Naive thymus-derived CD4-positive, alpha-beta T cell (primary cell): ENCODE measurements around the gene GRM7. TPM values are rescaled to one million over a fixed set of nuclear protein-coding genes. Genes with fewer than 3 reads are reported as not detected.

Experiments
- ATAC-seq: fragments of 150-1000 bp; cut with Tn5 transposase; 2 replicates; pipeline ENCODE4 v1.10.0; 2021; ENCODE audit warnings: mild to moderate bottlenecking, moderate library complexity
- CTCF ChIA-PET: fragments of 350-600 bp; sonication (Branson Sonifier 250); formaldehyde crosslinking; loops from one replicate; lab custom pipeline; 2021; ENCODE audit warnings: antibody characterized with exemption; lab: Charles Lee
- POLR2A ChIA-PET: fragments of 350-600 bp; sonication (Branson Sonifier 250); formaldehyde crosslinking; loops from one replicate; lab custom pipeline; 2021; ENCODE audit warnings: antibody characterized with exemption, inconsistent platforms; lab: Charles Lee
- DNase-seq, 9 donors: peaks; one replicate each; pipeline versions ENCODE4 v3.0.0 to v3.0.0-alpha.2; 2020 to 2022; ENCODE audit warnings: mixed read lengths in 1 of 9
- H3K27ac ChIP-seq: one replicate; pipeline ENCODE4 v1.7.0; 2013; ENCODE audit warnings: mild to moderate bottlenecking, low read depth, low read length, moderate library complexity
- H3K27me3 ChIP-seq, 2 donors: one replicate each; pipeline ENCODE4 v1.7.0; 2013; ENCODE audit warnings: low read length in 2 of 2, mild to moderate bottlenecking in 2 of 2, moderate library complexity in 2 of 2; ENCODE audit not compliant: control insufficient read depth in 2 of 2, insufficient read depth in 2 of 2
- H3K36me3 ChIP-seq, 3 experiments: 1 replicate in 2 of 3; 2 replicates in 1 of 3; pipeline ENCODE4 v1.7.0; 2013; ENCODE audit warnings: low read length in 3 of 3, mild to moderate bottlenecking in 3 of 3, moderate library complexity in 1 of 3; ENCODE audit not compliant: insufficient read depth in 3 of 3, control insufficient read depth in 2 of 3
- H3K4me1 ChIP-seq, 2 donors: one replicate each; pipeline ENCODE4 v1.7.0; 2013; ENCODE audit warnings: low read length in 2 of 2, mild to moderate bottlenecking in 2 of 2, moderate library complexity in 1 of 2; ENCODE audit not compliant: control insufficient read depth in 2 of 2, insufficient read depth in 2 of 2
- H3K4me3 ChIP-seq: 2 replicates; pipeline ENCODE4 v1.7.0; 2013; ENCODE audit warnings: mild to moderate bottlenecking, low read length
- H3K9me3 ChIP-seq, 3 experiments: 1 replicate in 2 of 3; 2 replicates in 1 of 3; pipeline ENCODE4 v1.7.0; 2013; ENCODE audit warnings: low read length in 3 of 3; ENCODE audit not compliant: control insufficient read depth in 2 of 3
- H3K27ac Mint-ChIP-seq, 9 donors: one replicate each; pipeline ENCODE4 v1.8.0; 2020 to 2022; ENCODE audit warnings: mixed read lengths in 9 of 9, mild to moderate bottlenecking in 8 of 9, moderate library complexity in 5 of 9, inconsistent platforms in 2 of 9
- H3K27me3 Mint-ChIP-seq, 5 donors: one replicate each; pipeline ENCODE4 v1.8.0; 2021 to 2022; ENCODE audit warnings: mixed read lengths in 5 of 5, mild to moderate bottlenecking in 1 of 5
- H3K36me3 Mint-ChIP-seq, 5 donors: one replicate each; pipeline ENCODE4 v1.8.0; 2020 to 2022; ENCODE audit warnings: mixed read lengths in 5 of 5, mild to moderate bottlenecking in 3 of 5, inconsistent platforms in 1 of 5
- H3K4me1 Mint-ChIP-seq, 7 donors: one replicate each; pipeline ENCODE4 v1.8.0; 2020 to 2022; ENCODE audit warnings: mixed read lengths in 7 of 7, mild to moderate bottlenecking in 3 of 7, inconsistent platforms in 1 of 7
- H3K4me3 Mint-ChIP-seq, 10 donors: one replicate each; pipeline ENCODE4 v1.8.0; 2020 to 2022; ENCODE audit warnings: mild to moderate bottlenecking in 10 of 10, mixed read lengths in 10 of 10, moderate library complexity in 6 of 10, inconsistent platforms in 2 of 10
- H3K9me3 Mint-ChIP-seq, 11 donors: one replicate each; pipeline ENCODE4 v1.8.0; 2020 to 2022; ENCODE audit warnings: mixed read lengths in 11 of 11, mild to moderate bottlenecking in 4 of 11, inconsistent platforms in 1 of 11, moderate library complexity in 1 of 11
- intact Hi-C, 2 donors: fragments of 100-400 bp; cut with micrococcal nuclease; formaldehyde crosslinking; loops; one replicate each; pipeline ENCODE4 v1.15.1; 2023
- polyA plus RNA-seq, 2 donors: library from polyadenylated mRNA; unstranded; fragments of 300-500 nt; fragmentation: Illumina TruSeq; gene quantifications; one replicate each; pipeline ENCODE4 v1.2.3, GENCODE V29; 2021
- total RNA-seq, 6 experiments: library from RNA in 5 of 6; stranded (reverse) in 5 of 6; gene quantifications; 1 replicate in 5 of 6; 2 replicates in 1 of 6; pipeline ENCODE4 v1.2.3 and lab custom pipeline; 2021 to 2026

The GRM7 gene
- total and polyA plus RNA-seq, 7 experiments from 2014 or later = not detected

DNA sequence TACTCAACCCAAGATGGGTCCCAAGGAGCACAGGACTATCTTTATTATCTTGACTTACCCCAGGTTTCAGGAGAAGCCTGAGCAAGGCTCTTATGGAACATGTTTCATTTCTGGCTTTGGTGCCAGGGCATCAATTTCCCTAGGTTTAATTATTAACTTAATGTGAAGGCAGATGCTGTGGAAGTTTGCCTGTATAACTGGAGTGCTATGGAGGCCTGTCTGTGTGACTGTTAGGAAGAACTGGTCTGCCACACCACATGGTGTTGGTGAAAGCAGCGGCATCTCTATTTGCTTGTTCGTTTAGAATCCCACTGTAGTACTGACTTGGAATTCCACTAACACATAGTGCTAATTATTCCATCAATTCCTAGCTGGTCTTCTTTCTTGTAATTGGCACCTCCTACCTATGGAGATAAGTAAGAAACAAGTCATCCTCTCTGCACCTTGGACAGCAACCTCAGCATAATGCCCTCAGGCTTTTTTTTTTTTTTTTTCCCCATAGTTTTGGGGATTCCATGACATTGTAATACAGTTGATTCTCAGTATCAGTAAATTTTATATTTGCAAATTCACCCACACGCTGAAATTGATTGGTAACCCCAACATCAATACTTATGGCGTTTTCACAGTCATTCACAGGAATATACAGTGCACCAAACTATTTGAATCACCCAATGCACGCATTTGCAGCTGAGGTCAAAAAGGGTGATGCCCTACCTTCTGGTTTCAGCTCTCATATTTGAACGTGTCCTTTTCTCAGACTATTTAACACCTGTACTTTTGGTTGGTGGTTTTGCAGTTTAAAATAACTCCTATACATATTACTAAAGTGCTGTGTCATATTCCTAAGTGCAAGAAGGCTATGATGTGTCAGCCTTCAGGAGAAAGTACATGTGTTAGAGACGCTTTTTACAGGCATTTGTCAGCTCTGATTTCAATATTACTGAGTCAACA is 867.9 kb downstream of the GRM7 start:
- CTCF ChIA-PET = no interaction called here
- Mint-ChIP-seq H3K9me3 (peaks cover 0 to 2% (median 0%) of the 10 kb centered on the region in 11 donors), H3K27ac (no peak overlapping the region), H3K36me3 (no peaks in the 10 kb centered on the region), H3K4me3 (no peak overlapping the region), H3K27me3 (no peaks in the 10 kb centered on the region), H3K4me1 (no peaks in the 10 kb centered on the region)
- no peaks in the 10 kb centered on the region for H3K36me3 ChIP-seq
- DNase-seq (no peak), ATAC-seq (no peak)
- POLR2A ChIA-PET = no interaction called here
- no peak overlapping the region for H3K27ac ChIP-seq
- no peaks in the 10 kb centered on the region for H3K9me3 ChIP-seq
- no peaks in the 10 kb centered on the region for H3K4me1 ChIP-seq
- H3K4me3 ChIP-seq = no peak overlapping the region
- intact Hi-C loops = no loop called here
- no peaks in the 10 kb centered on the region for H3K27me3 ChIP-seq

DNA sequence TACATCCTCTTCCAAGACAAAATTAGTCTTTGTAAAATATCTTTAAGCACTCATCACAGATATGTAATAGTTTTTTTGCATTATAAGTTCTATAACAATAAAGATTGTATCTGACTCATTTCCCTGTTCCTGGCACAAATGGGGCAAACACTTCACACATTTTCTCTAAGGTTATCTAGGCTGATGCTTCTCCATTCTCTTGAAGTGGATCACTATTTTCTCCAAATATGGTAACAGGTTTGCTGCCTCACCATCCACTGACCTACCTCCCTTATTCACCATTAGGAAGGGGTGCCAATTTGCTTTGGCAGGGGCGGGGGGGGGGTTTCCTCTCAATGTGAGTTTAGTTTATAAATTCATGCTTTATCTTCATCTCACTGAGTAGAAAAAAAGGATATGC is 873.0 kb downstream of the GRM7 start:
- no peaks in the 10 kb centered on the region for H3K36me3 ChIP-seq
- H3K27me3 Mint-ChIP-seq = no peaks in the 10 kb centered on the region
- ChIA-PET POLR2A (no interaction called here), CTCF (no interaction called here)
- no peak overlapping the region for H3K27ac Mint-ChIP-seq
- H3K4me1 ChIP-seq = no peaks in the 10 kb centered on the region
- intact Hi-C loops = no loop called here
- peaks cover 0 to 5% (median 0%) of the 10 kb centered on the region in 11 donors for H3K9me3 Mint-ChIP-seq
- no peak overlapping the region for H3K4me3 Mint-ChIP-seq
- peaks cover 0 to 4% (median 0%) of the 10 kb centered on the region in 7 donors for H3K4me1 Mint-ChIP-seq
- no peak for ATAC-seq
- H3K27me3 ChIP-seq = no peaks in the 10 kb centered on the region
- H3K27ac ChIP-seq = no peak overlapping the region
- no peak overlapping the region for H3K4me3 ChIP-seq
- H3K36me3 Mint-ChIP-seq = no peaks in the 10 kb centered on the region
- no peaks in the 10 kb centered on the region for H3K9me3 ChIP-seq
- DNase-seq = no peak

DNA sequence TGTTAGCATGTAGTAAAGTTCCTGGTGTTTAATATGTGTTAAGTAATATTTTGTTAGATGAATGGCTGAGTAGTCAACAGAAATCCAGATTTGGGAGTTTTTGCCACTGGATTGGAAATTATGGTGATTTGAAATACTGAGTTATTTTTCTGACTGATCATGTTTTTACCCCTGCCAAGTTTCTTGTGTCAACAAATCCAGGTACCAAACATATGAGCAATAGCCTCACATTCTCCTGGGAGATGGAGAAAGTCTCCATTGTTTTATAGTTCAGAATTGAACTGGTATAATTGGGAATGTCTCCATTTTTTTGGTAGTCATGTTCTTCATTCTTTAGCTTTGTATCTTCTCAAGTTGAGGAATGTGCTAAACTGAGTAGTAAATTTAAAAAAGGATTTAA is 873.5 kb downstream of the GRM7 start:
- Mint-ChIP-seq H3K4me3 (no peak overlapping the region), H3K27me3 (no peaks in the 10 kb centered on the region), H3K27ac (no peak overlapping the region), H3K36me3 (no peaks in the 10 kb centered on the region), H3K9me3 (peaks cover 0 to 5% (median 0%) of the 10 kb centered on the region in 11 donors), H3K4me1 (peaks cover 0 to 4% (median 0%) of the 10 kb centered on the region in 7 donors)
- CTCF ChIA-PET = no interaction called here
- Histone ChIP-seq H3K27me3 (no peaks in the 10 kb centered on the region), H3K4me1 (no peaks in the 10 kb centered on the region), H3K9me3 (no peaks in the 10 kb centered on the region), H3K27ac (no peak overlapping the region), H3K36me3 (no peaks in the 10 kb centered on the region), H3K4me3 (no peak overlapping the region)
- intact Hi-C loops = no loop called here
- ATAC-seq (no peak), DNase-seq (no peak)
- POLR2A ChIA-PET = no interaction called here

- Mint-ChIP-seq H3K36me3 (no peaks in the 10 kb centered on the region), H3K27me3 (no peaks in the 10 kb centered on the region), H3K4me3 (no peak overlapping the region), H3K4me1 (peaks cover 0 to 4% (median 0%) of the 10 kb centered on the region in 7 donors), H3K27ac (no peak overlapping the region), H3K9me3 (peaks cover 0 to 5% (median 0%) of the 10 kb centered on the region in 11 donors)
- H3K27me3 ChIP-seq = no peaks in the 10 kb centered on the region
- intact Hi-C loops = no loop called here
- H3K9me3 ChIP-seq = no peaks in the 10 kb centered on the region
- H3K4me3 ChIP-seq = no peak overlapping the region
- no peaks in the 10 kb centered on the region for H3K36me3 ChIP-seq
- ChIA-PET POLR2A (no interaction called here), CTCF (interaction anchor here (0.5 kb wide), 1 partner anchor 356 kb away, joined by 3 read pairs; no protein-coding TSS in a partner anchor)
- ATAC-seq = no peak
- no peak for DNase-seq
- H3K27ac ChIP-seq = no peak overlapping the region
- H3K4me1 ChIP-seq = no peaks in the 10 kb centered on the region
Observed at GRCh38 chr3:7737263-7737662, 876.3 kb downstream of the GRM7 start.

DNA sequence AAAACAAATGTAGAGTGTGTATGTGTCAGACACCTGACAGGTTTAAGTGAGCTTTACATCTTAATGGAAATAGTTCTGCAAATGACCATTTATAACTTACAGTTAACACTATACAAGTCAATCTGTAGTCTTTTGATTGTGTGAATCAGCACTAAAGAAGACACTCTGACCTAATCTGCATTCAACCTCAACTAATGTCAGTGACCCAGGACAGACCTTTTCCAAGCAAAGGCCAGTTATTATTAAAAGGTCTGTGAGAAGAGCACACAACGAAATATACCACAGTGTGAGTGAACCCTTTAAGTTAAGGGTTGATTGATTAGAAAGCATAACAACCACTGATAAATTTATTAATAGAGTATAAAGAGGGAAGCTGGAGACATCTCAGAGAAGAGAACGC is 878.8 kb downstream of the GRM7 start:
- Mint-ChIP-seq H3K27ac (no peak overlapping the region), H3K4me1 (peaks cover 0 to 4% (median 0%) of the 10 kb centered on the region in 7 donors), H3K27me3 (no peaks in the 10 kb centered on the region), H3K36me3 (no peaks in the 10 kb centered on the region), H3K4me3 (no peak overlapping the region), H3K9me3 (peaks cover 0 to 5% (median 0%) of the 10 kb centered on the region in 11 donors)
- Histone ChIP-seq H3K27me3 (no peaks in the 10 kb centered on the region), H3K4me1 (no peaks in the 10 kb centered on the region), H3K4me3 (no peak overlapping the region), H3K27ac (no peak overlapping the region), H3K36me3 (no peaks in the 10 kb centered on the region), H3K9me3 (no peaks in the 10 kb centered on the region)
- POLR2A ChIA-PET = no interaction called here
- no peak for DNase-seq
- CTCF ChIA-PET = no interaction called here
- intact Hi-C loops = no loop called here
- ATAC-seq = no peak

DNA sequence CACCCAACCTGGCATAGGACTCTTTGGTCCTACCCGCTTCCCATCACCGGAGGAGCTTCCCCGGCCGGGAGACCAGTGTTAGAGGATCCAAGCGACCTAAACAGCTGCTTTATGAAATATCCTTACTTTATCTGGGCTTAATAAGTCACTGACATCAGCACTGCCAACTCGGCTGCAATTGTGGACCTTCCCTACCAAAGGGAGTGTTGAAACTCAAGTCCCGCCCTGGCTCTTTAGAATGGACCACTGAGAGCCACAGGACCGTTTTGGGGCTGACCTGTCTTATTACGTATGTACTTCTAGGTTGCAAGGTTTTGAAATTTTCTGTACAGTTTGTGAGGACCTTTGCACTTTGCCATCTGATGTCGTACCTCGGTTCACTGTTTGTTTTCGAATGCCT is 879.5 kb downstream of the GRM7 start:
- CTCF ChIA-PET = no interaction called here
- no peak overlapping the region for H3K4me3 ChIP-seq
- H3K27ac Mint-ChIP-seq = no peak overlapping the region
- H3K4me3 Mint-ChIP-seq = no peak overlapping the region
- H3K27me3 Mint-ChIP-seq = no peaks in the 10 kb centered on the region
- H3K9me3 Mint-ChIP-seq = peaks cover 0 to 5% (median 0%) of the 10 kb centered on the region in 11 donors
- no peak overlapping the region for H3K27ac ChIP-seq
- H3K4me1 Mint-ChIP-seq = no peaks in the 10 kb centered on the region
- DNase-seq (no peak), ATAC-seq (no peak)
- POLR2A ChIA-PET = no interaction called here
- intact Hi-C loops = no loop called here
- no peaks in the 10 kb centered on the region for H3K27me3 ChIP-seq
- H3K4me1 ChIP-seq = no peaks in the 10 kb centered on the region
- H3K36me3 ChIP-seq = no peaks in the 10 kb centered on the region
- no peaks in the 10 kb centered on the region for H3K36me3 Mint-ChIP-seq
- no peaks in the 10 kb centered on the region for H3K9me3 ChIP-seq

DNA sequence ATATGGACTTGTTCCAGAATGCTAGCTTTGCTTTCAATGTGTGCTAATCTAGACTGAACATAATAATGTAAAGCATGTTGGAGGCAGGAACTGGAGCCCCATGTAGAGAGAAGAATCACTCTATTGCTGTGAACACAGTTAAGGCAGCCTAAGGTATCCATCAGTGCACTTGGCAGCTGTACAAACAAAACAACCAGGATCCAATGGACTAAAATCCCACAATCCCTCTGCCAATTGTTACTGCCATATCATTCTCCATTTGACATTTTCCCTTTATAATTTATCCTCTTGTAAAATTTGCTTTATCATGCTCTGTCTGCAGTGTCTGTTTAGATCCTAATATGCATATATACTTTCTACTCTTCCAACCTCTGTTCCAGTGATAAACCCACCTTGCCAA is 883.9 kb downstream of the GRM7 start:
- DNase-seq (no peak), ATAC-seq (no peak)
- peaks cover 0 to 7% (median 3%) of the 10 kb centered on the region in 5 donors for H3K27me3 Mint-ChIP-seq
- POLR2A ChIA-PET = no interaction called here
- no peaks in the 10 kb centered on the region for H3K4me1 ChIP-seq
- H3K27ac ChIP-seq = no peak overlapping the region
- H3K36me3 ChIP-seq = no peaks in the 10 kb centered on the region
- no peaks in the 10 kb centered on the region for H3K36me3 Mint-ChIP-seq
- no peaks in the 10 kb centered on the region for H3K4me1 Mint-ChIP-seq
- H3K9me3 ChIP-seq = no peaks in the 10 kb centered on the region
- H3K4me3 Mint-ChIP-seq = no peak overlapping the region
- peaks cover 0 to 3% (median 0%) of the 10 kb centered on the region in 11 donors for H3K9me3 Mint-ChIP-seq
- no peak overlapping the region for H3K27ac Mint-ChIP-seq
- no peak overlapping the region for H3K4me3 ChIP-seq
- H3K27me3 ChIP-seq = no peaks in the 10 kb centered on the region
- intact Hi-C loops = no loop called here
- CTCF ChIA-PET = no interaction called here
